ENCODE data around the gene POU6F2.

- TF ChIP-seq POLR2A (IDR thresholded peaks at IDR 0.05) (no peak), CTCF (IDR thresholded peaks at IDR 0.05) (no peak)
Measured at GRCh38 chr7:39468808-39469374, 491.2 kb downstream of the POU6F2 start.

All from right lobe of liver (tissue), 4 donors.